GM13976 (cell line): ENCODE measurements around the gene LSM4.
"Not testable (repeated sequence)": the region's sequence is repeated elsewhere in the genome, so short reads cannot be mapped to it uniquely, and the experiment has no call there.

Source experiments
- DNase-seq: peaks from one replicate; pipeline ENCODE4 v3.0.0; 2012; ENCODE audit warnings: low spot score
- CTCF ChIP-seq: IDR thresholded peaks from 2 replicates; pipeline ENCODE4 v1.5.1; 2012; ENCODE audit warnings: borderline replicate concordance, mild to moderate bottlenecking; ENCODE audit not compliant: insufficient read depth; ENCODE audit errors: extremely low read depth, missing control alignments, control extremely low read depth
- in situ Hi-C: fragments of 300-500 bp; cut with MboI; formaldehyde crosslinking; loops from one replicate; pipeline ENCODE4 v1.12.0; 2022; ENCODE audit warnings: low sequenced_read_pairs, mixed read lengths, inconsistent platforms; ENCODE audit not compliant: unreplicated experiment

LSM4 gene

GRCh38 chr19:18349524-18350128, 26.8 kb upstream of the LSM4 start:
- TF ChIP-seq CTCF, result peak; percentile 63
- peak; percentile 76 for DNase-seq
- in situ Hi-C loops, result no loop called here

GRCh38 chr19:18348818-18349339, 26.0 kb upstream of the LSM4 start:
- DNase-seq, in situ Hi-C loops: not testable (repeated sequence)

GRCh38 chr19:18348171-18348570, 25.3 kb upstream of the LSM4 start:
- TF ChIP-seq CTCF, result no peak
- DNase-seq, result no peak
- in situ Hi-C loops, result no loop called here

- in situ Hi-C loops, result no loop called here
- DNase-seq, result no peak
- no peak for TF ChIP-seq CTCF
These were observed 23.2 kb upstream of the LSM4 start for GRCh38 chr19:18346091-18346490.

DNA sequence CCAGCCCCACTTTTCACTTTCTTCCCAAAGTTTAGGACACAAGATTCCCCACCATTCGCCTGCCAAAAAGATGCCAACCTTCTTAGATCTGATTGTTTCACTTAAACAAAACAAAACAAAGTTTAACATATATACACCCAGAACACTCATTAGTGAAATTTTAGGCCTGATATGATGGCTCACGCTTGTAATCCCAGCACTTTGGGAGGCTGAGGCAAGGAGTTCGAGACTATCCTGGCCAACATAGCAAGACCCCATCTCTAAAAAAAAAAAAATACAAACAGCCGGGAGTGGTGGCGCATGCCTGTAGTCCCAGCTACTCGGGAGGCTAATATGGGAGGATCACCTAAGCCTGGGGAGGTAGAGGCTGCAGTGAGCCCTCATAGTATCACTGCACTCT, 22.4 kb upstream of the LSM4 start:
- DNase-seq, result no peak
- in situ Hi-C loops, result no loop called here
- no peak for TF ChIP-seq CTCF

- no peak for TF ChIP-seq CTCF
- no peak for DNase-seq
- in situ Hi-C loops, result no loop called here
These were observed 21.7 kb upstream of the LSM4 start for GRCh38 chr19:18344582-18344950.

DNA sequence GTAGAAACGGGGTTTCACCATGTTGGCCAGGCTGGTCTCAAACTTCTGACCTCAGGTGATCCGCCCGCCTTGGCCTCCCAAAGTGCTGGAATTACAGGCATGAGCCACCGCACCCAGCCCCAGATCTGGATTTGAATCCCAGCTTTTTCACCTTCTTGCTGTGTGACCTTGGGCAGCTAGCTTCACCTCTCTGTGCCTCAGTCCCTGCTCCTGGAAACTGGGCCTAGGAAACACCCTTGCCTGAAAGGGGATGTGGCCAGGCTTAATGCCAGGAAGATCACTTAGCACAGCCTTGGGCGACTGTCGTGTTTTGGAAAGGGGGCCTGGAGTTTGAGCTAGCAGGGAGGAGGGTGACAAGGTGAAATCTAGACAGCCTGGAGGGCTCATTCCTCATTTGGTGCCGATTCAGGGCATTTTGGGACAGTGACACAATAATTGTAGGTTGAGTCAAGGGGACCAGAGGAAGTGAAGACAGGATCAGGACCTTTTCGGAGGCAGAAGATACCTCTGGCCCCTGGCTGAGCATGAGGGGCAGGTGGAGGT, 19.3 kb upstream of the LSM4 start:
- no peak for DNase-seq
- in situ Hi-C loops, result no loop called here
- TF ChIP-seq CTCF, result no peak
